ENCODE results near the gene MMADHC.

MMADHC gene

DNA sequence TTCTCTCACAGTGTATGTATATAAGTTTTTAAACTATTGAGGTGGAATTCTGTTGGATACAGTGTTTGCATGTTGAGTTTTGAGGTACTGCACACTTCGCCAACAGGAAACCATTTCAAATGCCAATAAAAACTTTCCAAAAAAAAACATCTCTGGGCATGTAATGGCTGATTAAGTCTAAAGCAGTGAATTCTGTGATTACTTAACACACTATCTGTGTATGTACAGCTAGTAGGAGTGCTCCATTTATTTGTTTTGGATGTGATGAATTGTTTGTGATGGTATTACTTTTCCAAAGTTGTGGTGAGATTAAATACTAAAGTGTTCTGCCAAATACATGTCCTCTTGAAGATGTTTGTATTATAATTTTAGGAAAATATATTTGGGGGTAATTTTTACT lies 31.1 kb downstream of the MMADHC start:
- no peak for DNase-seq (ENCODE audit: low spot score)

DNA sequence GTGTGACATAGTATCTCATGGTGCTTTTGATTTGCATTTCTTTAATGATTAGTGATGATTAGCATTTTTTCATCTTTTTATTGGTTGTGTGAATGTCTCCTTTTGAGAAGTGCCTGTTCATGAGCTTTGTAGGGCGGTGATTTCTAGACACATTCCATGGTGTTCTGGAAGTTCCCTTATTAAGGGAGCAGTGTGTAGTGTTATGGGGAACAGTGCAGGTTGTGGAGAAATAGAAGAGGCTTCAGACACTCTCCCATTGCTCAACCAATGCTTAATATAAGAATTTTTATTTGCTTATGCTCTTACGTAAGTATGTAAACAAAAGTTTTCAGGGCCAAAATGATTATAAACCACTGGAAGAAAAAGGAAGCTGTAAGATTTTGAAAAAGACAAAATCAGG lies 34.7 kb downstream of the MMADHC start:
- DNase-seq (ENCODE audit: low spot score): no peak

DNA sequence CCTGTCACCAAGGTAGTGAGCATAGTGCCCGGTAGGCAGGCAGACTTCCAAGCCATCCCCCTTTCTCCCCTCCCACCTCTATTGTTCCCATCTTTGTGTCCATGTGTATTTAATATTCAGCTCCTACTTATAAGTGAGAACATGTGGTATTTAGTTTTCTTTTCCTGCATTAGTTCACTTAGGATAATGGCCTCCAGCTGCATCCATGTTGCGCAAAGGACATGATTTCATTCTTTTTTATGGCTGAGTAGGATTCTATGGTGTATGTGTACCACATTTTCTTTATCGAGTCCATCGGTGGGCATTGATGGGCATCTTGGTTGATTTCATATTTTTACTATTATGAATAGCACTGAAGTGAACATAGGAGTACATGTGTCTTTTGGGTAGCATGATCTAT lies 35.3 kb downstream of the MMADHC start:
- no peak for DNase-seq (ENCODE audit: low spot score)

DNA sequence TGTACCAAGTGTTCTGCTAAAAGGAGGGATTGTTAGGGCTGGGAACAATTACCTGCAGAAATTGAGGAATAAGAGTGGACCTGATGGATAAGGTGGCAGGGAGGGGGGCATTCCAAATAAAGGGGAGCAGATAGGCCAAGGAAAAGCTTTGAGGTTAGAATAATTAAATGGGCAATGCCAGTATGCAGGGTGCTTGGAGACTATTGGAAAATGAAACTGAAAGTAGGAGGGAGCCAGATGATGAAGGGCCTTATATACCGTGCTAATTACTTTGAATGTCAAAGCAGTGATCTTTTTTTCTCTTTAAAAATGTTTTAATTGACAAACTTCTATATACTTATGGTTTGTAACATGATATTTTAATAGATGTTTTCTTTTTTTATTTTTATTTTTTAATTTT lies 42.9 kb downstream of the MMADHC start:
- no peak for DNase-seq (ENCODE audit: low spot score)

DNA sequence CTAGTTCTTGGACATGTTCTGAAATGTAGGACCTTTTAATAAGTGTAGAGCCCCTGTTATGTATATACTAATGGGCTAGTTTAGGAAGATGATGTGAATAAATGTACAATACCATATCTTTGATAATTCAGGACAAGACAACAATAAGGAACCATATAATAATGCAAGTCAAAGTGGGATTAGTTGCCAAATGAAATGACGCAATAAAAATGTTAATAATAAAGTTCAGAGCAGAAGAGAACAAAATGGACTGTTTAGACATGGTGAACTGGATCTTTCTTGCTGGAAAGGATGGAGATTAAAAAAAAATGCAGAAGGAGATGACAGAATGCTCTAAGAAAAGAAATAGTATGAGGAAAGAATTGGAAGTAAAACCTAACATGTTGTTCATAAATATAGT lies 43.7 kb downstream of the MMADHC start:
- no peak for DNase-seq (ENCODE audit: low spot score)

DNA sequence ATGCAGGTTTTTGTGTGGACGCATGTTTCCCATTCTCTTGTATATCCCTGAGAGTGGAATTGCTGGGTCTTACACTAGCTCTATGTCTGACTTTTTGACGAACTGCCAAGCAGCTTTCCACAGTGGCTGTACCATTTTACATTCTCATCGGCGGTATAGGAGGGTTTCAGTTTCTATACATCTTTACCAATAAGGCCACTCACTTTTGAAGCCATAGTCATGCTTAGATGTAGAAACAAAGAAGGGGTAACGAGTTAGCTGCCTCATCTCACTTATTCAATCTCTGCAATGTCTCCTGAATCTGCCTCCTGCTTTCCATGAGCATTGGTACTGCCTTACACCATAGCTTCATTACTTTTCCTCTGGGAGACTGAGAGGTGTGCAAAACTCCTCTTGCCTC lies 47.4 kb downstream of the MMADHC start:
- DNase-seq (ENCODE audit: low spot score): no peak

DNA sequence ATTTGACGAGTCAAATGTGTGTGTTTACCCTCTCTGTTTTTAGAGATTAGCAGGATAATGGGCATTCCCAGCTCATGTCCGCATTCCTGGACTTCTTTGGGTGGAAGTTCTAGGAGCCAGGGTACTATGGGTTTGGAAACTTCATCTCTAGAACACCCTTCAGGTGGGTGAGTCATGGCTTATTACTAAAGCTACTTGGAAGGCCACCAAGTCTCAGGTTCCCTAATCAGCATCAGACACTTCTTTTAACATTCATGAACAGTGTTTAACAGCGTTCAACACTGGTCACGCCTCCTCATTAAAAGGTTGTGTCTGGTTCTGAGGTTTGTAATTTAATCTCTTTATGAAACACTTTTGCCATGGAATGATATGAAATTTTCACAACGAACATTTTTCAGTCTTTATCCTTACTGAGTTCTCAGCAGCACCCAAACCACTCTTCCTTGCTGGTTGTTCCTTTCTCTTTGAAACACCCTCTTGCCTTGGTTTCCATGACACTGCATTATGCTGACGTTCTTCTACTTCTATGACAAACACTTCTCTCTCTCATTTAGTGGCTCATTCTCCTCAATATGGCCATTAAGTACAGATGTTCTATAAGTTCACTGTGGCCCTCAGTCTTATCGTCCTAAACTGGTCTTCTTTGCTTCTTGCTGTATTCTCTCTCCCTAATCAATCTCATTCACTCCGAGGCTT lies 49.3 kb downstream of the MMADHC start:
- no peak for DNase-seq (ENCODE audit: low spot score)

DNA sequence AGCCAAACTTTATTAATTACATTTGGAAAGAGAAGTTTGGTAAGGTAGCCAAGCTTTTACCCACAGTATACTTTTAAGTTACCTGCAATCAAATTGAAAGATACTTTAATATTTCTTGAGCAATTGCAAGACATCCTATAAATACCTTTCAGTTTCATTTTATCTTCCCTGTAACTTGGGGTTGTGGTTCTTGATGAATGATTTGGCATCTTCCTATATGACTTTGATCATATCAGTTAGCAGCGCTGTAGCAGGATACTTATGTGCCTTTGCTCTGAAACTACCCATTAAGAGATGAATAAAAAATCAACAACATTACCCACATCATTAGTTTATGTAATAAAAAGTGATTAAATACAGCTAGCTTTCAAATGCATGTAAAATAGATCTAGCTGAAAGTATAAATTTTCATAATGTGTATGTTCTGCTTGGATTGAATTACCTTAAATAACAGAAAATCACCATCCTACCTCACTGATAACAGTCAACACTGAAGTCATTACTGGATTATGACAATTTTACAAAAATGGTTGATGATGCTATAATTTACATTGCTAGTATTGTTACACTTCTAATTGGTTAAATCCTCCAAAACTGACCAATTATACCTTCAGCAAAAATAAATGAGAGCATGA lies 50.4 kb downstream of the MMADHC start:
- DNase-seq (ENCODE audit: low spot score): no peak

DNA sequence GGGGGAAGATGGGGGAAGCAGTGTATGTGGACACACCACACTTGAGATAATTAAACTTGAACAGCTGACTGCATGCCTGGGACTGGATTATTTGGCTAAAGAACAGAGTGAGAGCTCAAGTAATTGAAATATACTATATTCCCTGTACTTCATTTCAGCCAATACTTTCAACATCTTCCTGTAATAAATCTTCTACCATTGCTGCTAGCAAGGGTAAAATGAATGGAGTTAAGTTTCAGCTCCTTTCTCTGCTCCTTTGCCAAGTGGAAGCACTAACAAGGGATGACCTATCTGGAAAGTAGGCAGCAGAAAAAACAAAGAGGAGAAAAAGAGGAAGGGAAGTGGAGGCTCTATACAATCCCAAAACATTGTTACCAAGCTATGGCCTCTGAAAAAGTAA lies 50.9 kb downstream of the MMADHC start:
- DNase-seq (ENCODE audit: low spot score): no peak

DNA sequence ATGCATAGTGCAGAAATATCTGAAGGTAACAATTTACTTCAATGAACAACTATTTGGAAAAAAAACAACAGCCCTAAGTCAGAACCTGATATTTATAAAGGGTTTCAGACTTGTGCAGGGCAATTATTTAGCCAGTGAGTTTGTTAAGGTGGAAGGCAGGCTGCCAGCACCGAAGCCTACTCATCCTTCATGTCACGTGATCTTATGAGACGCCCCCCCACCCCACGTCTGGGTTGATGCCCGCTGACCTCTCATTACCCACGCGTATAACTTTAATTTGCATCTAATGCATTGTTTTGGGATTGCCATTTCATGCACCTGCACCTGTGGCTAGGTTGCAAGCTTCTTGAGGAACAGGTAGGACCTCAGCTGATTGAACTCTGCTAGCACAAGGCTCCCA lies 52.9 kb downstream of the MMADHC start:
- no peak for DNase-seq (ENCODE audit: low spot score)

DNA sequence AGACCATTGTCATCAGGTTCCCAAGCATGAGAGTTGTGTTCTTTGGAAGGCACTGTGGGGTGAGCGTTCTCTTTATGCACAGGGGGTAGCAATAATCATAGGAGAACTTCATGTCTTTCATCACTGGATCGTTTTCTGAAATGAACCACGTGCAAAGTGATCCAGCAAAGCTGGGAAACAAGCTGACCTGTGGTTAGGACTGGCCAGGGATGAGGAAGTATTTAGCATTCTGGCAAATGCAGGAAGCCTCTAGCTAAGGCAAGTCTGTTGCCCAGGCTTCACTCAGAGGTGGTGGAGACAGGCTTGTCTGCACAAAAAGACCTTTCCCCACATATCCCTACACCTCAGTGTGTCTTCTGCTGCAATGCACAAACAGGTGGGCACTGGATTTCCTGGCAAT lies 58.6 kb downstream of the MMADHC start:
- DNase-seq (ENCODE audit: low spot score): no peak

DNA sequence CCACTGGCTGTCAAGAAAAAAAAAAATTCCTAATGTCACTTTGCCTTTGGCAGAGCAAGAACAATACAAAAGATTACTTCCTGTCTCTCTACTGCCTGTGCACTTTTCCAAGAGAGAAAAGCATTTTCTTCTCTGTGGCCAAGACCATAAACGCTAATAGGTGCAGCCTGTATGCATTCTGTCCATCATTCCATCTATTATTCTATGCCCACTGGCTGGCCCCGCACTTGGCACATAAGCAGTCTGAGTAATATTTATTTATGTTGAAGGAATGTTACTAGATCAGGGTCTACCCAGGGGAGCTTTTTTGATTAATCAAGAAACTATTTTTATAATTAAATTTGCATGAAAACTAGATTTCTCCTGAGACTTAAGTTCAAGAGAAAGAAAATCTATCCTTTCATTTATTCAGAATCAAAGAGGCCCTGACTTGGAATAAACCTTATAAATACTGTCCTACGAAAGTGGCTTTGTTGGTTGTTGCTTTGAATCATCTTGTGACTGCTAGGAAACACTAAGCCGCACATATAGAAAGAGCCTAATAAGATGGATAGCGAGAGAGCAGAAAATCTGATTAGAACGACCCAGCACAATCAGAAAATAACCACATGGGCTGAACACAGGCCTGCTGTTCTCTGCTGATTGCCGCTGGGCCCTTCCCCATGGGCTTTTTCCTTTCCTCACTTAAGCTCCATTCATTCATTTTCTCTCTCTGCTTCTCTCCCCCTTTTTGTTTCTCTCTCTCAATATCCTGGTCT lies 59.4 kb downstream of the MMADHC start:
- no peak for DNase-seq (ENCODE audit: low spot score)

DNA sequence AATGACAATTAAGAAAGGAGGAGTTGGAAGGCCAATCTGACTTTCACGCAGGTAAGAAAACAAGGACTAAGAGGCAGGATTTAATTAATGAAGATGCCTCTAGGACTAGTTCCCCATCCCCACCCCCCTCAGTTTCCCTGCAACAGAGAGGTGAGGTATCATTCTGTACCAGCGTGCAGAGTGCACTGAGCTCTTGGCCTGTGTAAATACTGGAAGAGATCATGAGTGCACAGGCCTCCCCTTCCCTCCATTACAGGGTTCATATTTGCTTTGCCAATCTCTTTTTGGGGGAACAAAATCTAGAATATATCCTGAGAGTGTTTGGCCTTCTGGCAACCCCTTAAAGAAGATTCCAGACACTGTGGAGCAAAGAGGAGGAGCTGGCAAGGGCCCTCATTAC lies 60.9 kb downstream of the MMADHC start:
- DNase-seq (ENCODE audit: low spot score): no peak

DNA sequence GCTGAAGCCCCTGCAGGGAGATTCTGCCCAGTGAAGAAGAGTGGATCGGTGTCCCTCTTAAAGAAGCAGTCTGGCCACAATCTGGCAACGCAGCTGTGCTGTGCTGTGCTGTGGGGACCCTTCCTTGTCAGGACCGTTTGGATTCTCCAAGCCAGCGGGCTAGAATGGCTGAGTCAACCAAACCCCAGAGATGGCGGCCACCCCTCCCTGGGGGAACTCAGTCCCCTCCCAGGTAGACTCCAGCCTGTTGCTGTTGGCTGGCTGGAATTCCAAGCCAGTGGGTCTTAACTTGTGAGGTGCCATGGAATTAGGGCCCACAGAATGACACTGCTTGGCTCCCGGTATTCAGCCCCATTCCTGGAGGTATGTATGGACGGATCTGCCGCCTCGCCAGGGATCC lies 62.3 kb downstream of the MMADHC start:
- no peak for DNase-seq (ENCODE audit: low spot score)

Data from AG08396 (cell line).